GM12875 (cell line): ENCODE measurements around the gene FSTL4.

Experiments used
- H3K4me3 ChIP-seq: one replicate; pipeline ENCODE4 v1.5.1; 2011; ENCODE audit warnings: low read depth, low read length, control low read depth
- TF ChIP-seq, protein P1 (sequence below): IDR thresholded peaks from 2 replicates; pipeline ENCODE4 v1.5.1; 2011; ENCODE audit warnings: low read depth, mild to moderate bottlenecking, control low read depth, inconsistent platforms, low read length, moderate library complexity, borderline replicate concordance; ENCODE audit not compliant: insufficient read depth

The FSTL4 gene

GRCh38 chr5:133205204-133205603 is 407.1 kb downstream of the FSTL4 start:
- TF ChIP-seq, protein P1, sequence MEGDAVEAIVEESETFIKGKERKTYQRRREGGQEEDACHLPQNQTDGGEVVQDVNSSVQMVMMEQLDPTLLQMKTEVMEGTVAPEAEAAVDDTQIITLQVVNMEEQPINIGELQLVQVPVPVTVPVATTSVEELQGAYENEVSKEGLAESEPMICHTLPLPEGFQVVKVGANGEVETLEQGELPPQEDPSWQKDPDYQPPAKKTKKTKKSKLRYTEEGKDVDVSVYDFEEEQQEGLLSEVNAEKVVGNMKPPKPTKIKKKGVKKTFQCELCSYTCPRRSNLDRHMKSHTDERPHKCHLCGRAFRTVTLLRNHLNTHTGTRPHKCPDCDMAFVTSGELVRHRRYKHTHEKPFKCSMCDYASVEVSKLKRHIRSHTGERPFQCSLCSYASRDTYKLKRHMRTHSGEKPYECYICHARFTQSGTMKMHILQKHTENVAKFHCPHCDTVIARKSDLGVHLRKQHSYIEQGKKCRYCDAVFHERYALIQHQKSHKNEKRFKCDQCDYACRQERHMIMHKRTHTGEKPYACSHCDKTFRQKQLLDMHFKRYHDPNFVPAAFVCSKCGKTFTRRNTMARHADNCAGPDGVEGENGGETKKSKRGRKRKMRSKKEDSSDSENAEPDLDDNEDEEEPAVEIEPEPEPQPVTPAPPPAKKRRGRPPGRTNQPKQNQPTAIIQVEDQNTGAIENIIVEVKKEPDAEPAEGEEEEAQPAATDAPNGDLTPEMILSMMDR = no peak
- no peak overlapping the region for H3K4me3 ChIP-seq

GRCh38 chr5:133203317-133204305 is 408.7 kb downstream of the FSTL4 start:
- TF ChIP-seq, protein P1 = no peak
- no peak overlapping the region for H3K4me3 ChIP-seq

DNA sequence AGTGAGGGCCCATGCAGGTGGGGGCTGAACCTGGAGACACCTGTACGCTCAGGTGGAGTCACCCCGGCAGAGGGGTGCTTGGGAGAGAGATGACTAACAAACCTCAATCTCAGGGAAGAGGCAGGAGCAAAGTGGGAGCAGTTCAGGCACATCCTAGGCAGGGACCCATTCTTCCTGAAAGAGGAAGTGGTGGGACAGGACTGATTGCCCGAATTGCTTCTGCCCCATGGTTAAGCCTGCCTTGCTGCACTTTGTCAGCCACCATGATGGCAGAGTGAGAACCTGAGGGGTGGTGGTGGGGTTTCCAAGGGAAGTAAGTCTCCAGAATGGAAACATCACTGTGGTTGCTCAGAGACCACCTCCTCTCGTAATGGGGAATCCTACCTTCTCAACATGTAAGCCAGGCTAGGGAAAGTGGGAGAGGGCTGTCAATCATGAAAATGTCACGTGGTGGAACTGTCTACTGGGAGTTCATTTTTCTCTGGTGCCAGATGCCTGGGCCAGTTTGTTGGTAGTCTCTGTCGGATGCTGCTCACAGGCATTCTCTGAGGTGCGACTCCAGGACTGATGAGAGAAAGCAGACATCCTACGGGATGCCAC is 410.2 kb downstream of the FSTL4 start:
- TF ChIP-seq, protein P1 = no peak
- H3K4me3 ChIP-seq = no peak overlapping the region

DNA sequence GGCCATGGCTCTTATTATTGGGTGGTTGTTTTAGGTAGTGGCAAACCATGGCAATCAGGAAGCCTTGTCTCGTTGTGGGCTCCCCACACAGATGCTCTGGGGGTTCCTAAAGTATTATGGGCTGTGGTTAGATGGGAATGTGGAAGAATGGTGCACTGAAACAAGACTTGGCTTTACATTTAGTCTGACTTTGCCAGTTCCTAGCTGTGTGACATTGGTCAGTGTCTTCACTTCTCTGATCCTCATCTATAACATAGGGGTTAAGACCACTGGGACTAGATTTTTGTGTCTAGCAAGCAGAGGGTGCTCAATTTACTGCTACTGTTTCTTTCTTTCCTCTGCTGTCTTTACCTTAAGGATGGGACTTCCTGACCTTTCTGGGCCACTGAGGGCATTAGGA is 411.0 kb downstream of the FSTL4 start:
- TF ChIP-seq, protein P1 = no peak
- H3K4me3 ChIP-seq = no peak overlapping the region

DNA sequence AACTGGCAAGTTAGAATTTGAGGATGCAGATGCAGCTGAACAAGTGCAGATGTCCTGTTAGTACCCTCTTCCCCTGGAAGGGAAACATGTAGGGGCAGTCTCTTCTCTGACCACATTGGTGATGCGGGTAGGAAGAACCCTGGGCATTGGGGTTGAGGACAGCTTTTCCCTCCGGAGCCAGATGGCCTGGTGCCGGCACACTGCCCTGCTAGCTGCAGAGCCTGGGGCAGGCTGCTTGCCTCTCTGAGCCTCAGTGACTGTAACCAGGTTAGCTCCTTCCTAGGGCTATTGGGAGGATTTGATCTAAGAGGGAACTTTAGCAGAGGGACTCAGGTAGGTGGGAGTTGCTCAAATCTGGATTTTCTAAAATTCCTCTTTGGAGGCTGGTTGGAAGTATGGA is 412.1 kb downstream of the FSTL4 start:
- TF ChIP-seq, protein P1 = no peak
- no peak overlapping the region for H3K4me3 ChIP-seq

- H3K4me3 ChIP-seq = no peak overlapping the region
- TF ChIP-seq, protein P1 = no peak
These were observed 412.7 kb downstream of the FSTL4 start for GRCh38 chr5:133199417-133200178.
